ENCODE data around the gene LPAR2.

The LPAR2 gene

DNA sequence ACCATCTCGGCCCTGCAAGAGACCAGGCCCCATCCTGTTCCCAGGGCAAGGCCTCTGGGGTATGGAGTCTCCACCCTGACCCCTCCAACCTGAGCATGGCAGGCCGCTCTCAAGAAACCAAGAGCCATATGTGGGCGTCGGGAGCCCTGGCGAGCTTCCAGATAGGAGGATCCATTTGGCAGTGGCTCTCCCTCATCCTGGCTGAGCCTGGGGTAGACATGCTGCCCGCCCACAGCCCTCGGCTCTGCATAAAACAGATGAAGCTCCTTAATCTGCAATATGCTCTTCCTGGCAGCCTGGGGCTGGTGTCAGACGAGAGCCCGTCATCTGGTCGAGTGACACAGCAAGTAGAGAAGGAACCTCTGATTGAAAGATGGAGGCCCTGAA is 29.4 kb upstream of the LPAR2 start:
- H3K4me3 ChIP-seq (ENCODE audit: low read depth, low read length), result no peak overlapping the region
- TF ChIP-seq, protein P1, sequence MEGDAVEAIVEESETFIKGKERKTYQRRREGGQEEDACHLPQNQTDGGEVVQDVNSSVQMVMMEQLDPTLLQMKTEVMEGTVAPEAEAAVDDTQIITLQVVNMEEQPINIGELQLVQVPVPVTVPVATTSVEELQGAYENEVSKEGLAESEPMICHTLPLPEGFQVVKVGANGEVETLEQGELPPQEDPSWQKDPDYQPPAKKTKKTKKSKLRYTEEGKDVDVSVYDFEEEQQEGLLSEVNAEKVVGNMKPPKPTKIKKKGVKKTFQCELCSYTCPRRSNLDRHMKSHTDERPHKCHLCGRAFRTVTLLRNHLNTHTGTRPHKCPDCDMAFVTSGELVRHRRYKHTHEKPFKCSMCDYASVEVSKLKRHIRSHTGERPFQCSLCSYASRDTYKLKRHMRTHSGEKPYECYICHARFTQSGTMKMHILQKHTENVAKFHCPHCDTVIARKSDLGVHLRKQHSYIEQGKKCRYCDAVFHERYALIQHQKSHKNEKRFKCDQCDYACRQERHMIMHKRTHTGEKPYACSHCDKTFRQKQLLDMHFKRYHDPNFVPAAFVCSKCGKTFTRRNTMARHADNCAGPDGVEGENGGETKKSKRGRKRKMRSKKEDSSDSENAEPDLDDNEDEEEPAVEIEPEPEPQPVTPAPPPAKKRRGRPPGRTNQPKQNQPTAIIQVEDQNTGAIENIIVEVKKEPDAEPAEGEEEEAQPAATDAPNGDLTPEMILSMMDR (IDR thresholded peaks at IDR 0.05; ENCODE audit: borderline replicate concordance, insufficient read depth, low read depth, low read length), result no peak

DNA sequence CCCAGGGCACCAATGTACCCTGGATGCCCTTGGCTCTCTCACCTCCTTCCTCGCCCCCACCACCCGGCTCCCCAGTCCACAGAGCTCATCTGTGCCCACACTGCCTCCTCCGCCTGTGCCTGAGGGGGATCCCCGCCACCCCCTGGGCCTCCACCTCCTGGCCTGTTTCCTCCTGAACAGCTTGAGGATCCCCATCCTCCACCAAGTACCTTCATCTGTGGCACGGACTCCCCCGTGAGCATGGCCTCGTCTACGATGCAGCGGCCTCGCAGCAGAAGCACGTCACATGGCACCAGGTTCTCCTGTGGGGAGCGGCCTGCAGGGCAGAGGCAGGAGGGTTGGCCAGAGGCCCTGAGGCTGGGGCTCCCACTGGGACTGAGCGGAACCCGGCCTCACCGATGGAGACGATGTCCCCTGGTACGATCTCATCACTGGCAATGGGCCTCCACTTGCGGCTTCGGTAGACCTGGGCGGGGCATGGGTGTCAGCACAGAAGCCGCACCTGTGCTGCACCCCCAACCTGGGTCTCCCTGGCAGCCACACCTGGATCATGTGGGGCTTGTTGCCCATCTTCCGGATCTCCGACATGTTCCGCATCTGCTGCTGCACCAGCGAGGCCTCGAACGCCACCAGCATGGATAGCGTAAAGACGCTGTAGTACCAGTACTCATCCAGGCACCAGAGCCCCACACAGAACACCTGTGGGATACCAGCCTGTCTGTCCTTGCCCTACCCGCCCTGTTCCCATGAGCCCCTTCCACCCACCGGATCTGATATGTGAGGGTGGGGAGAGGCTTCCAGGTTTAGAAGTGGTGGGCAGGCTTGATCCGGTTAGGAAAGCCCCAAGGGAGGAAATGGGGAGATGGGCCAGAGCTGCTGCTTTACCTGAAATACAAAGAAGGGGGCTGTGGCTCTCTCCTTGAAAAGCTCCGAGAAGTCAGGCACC is 28.7 kb upstream of the LPAR2 start:
- no peak overlapping the region for H3K4me3 ChIP-seq (ENCODE audit: low read depth, low read length)
- TF ChIP-seq, protein P1 (IDR thresholded peaks at IDR 0.05; ENCODE audit: borderline replicate concordance, insufficient read depth, low read depth, low read length), result no peak

DNA sequence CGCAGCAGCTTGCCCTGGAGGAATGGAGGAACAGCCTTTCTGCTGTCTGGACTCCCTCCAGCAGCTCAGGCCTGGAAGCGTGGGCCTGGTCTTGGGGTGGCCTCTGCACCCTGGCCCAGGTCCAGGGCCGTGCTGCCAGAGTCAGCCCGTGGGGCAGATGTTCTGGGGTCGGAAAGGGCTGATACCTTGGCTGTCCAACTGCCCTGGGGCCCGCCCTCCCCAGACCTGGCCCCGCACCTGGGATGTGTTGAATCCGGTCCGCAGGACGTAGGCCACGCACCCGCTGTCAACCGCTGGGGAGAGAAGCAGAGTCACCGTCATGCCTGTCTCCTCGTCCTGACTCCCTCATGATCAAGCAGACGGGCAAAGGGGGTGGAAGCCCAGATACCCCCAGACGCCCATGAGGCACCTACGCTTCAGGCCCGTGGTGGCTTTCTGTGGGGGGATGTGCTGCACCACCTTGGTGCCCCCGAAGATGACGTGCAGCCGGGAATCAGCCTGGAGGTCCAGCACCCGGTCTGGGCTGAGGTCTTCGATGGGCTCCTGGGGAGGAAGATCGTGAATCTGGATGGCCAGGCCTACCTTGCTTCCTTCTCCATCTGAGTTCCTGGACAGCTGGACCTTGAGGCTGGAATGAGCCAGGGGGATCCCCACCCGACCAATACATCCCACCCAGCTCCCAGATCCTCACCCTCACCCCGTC is 27.8 kb upstream of the LPAR2 start:
- H3K4me3 ChIP-seq (ENCODE audit: low read depth, low read length), result no peak overlapping the region
- TF ChIP-seq, protein P1 (IDR thresholded peaks at IDR 0.05; ENCODE audit: borderline replicate concordance, insufficient read depth, low read depth, low read length), result no peak

DNA sequence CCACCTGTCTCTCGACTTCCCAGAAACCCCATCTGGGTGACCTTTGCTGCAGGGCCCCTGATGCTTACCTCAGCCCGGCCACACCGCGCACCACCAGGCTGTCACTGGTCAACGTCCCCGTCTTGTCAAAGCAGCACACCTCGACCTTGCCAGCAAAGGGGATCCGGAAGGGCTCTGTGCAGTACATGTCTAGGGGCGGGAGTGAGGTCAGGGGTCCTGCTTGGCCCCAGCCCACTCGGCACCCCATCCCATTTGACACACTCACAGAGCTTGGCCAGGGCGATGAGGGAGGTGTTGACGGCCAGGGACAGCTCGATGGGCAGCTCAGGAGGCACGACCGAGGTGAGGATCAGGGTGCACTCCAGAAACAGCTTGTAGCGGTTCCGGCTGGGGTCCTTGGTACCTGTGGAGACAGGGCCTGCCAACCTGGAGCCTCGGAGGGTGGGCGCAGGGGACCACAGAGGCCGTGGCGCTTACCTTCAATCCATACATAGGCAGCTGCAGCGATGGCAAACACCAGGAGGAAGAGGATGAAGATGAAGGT is 27.1 kb upstream of the LPAR2 start:
- TF ChIP-seq, protein P1 (IDR thresholded peaks at IDR 0.05; ENCODE audit: borderline replicate concordance, insufficient read depth, low read depth, low read length), result no peak
- H3K4me3 ChIP-seq (ENCODE audit: low read depth, low read length), result no peak overlapping the region

DNA sequence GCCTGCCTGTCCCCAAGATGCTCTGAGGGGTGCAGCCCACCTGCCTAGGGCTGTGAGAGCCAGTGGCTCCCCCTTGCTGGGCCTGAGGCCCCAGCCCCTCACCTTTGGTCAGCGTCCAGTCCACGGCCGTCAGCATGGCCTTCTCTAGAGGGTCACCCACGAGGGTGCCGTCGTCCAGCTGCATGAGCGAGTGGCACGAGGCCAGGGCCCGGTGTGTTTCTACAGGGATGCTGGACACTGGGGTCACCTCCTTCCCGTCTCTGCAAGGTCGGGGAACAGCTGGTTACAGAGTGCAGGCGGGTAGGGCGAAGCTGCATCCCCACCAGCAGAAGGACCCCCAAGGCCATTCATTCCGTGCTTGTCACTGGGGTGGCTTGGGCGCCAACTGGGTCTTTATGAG is 26.4 kb upstream of the LPAR2 start:
- TF ChIP-seq, protein P1 (IDR thresholded peaks at IDR 0.05; ENCODE audit: borderline replicate concordance, insufficient read depth, low read depth, low read length), result no peak
- no peak overlapping the region for H3K4me3 ChIP-seq (ENCODE audit: low read depth, low read length)

DNA sequence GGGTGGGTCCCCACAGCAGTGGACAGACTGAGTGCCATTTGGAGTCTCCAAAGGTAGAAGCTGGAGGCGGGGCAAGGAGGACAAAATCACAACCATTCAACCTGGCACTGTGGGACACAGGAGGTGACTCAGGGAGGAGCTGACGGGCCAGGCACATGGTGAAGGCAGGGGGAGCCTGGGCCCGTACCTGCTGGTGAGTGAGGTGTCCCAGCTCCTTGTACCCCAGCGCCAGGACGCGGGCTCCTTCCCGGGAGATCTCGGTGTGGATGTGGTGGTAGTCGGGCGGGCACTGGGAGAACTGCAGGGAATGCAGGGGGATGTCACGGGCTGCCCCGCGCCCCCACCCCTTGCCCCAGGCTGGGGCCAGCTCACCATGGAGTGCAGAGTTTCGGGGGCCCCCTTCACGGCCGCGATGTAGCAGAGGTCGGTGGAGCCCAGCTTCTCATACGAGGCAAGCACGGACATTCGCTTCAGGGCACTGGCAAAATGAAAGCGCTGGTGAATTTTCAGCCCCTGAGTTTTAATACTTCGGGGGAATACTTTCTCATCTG is 25.7 kb upstream of the LPAR2 start:
- TF ChIP-seq, protein P1 (IDR thresholded peaks at IDR 0.05; ENCODE audit: borderline replicate concordance, insufficient read depth, low read depth, low read length), result no peak

More for the DNA sequence above, 25.7 kb upstream of the LPAR2 start:
- H3K4me3 ChIP-seq (ENCODE audit: low read depth, low read length), result no peak overlapping the region

Measured in GM12875 (cell line).